Lung (tissue), 12 donors: ENCODE measurements around the gene ALAD. TPM values are rescaled to one million over a fixed set of nuclear protein-coding genes. Genes with fewer than 3 reads are reported as not detected.
"Not testable (repeated sequence)": the region's sequence is repeated elsewhere in the genome, so short reads cannot be mapped to it uniquely, and the experiment has no call there.

Source experiments
- ATAC-seq: fragments of 200-7000 bp; cut with Tn5 transposase; one replicate; pipeline ENCODE4 v1.9.1; 2020; ENCODE audit warnings: moderate number of reproducible peaks; ENCODE audit not compliant: insufficient read depth, low FRiP score
- DNase-seq, 3 donors: peaks; one replicate each; pipeline ENCODE4 v3.0.0-alpha.2; 2013 to 2017
- H3K27ac ChIP-seq, 2 donors: one replicate each; pipeline ENCODE4 v1.5.1; 2013; ENCODE audit warnings: mild to moderate bottlenecking in 2 of 2, moderate library complexity in 2 of 2, control low read depth in 1 of 2, inconsistent platforms in 1 of 2, low read depth in 1 of 2, low read length in 1 of 2
- H3K27me3 ChIP-seq, 3 donors: one replicate each; pipeline ENCODE4 v1.5.1; 2013; ENCODE audit warnings: low read length in 2 of 3; ENCODE audit not compliant: control insufficient read depth in 3 of 3, insufficient read depth in 3 of 3
- H3K36me3 ChIP-seq, 4 donors: one replicate each; pipeline ENCODE4 v1.5.1; 2013; ENCODE audit warnings: low read length in 4 of 4, mild to moderate bottlenecking in 1 of 4, moderate library complexity in 1 of 4; ENCODE audit not compliant: control insufficient read depth in 4 of 4, insufficient read depth in 4 of 4
- H3K4me1 ChIP-seq, 5 donors: one replicate each; pipeline ENCODE4 v1.5.1; 2013; ENCODE audit warnings: low read length in 5 of 5, mild to moderate bottlenecking in 2 of 5, moderate library complexity in 1 of 5; ENCODE audit not compliant: control insufficient read depth in 5 of 5, insufficient read depth in 5 of 5
- H3K4me3 ChIP-seq: one replicate; pipeline ENCODE4 v1.5.1; 2013; ENCODE audit warnings: mild to moderate bottlenecking, control low read depth, moderate library complexity
- H3K9ac ChIP-seq, 2 donors: one replicate each; pipeline ENCODE4 v1.5.1; 2013; ENCODE audit warnings: low read length in 2 of 2, control low read depth in 1 of 2; ENCODE audit not compliant: insufficient read depth in 1 of 2
- H3K9me3 ChIP-seq, 4 donors: one replicate each; pipeline ENCODE4 v1.5.1; 2013; ENCODE audit warnings: low read length in 3 of 4, mild to moderate bottlenecking in 1 of 4, moderate library complexity in 1 of 4; ENCODE audit not compliant: control insufficient read depth in 4 of 4, insufficient read depth in 3 of 4
- CTCF ChIP-seq: IDR thresholded peaks from 2 replicates; pipeline ENCODE4 v1.5.1; 2012; ENCODE audit warnings: mild to moderate bottlenecking; ENCODE audit errors: control extremely low read depth, extremely low read depth
- WGBS, 2 donors: extraction: QIAGEN DNeasy Blood & Tissue Kit; methylation state at CpG; one replicate each; pipeline ENCODE4 v1.1.7; 2013; 5-methylcytosine and 5-hydroxymethylcytosine counted together
- polyA plus RNA-seq, 2 donors: library from polyadenylated mRNA; stranded (reverse); fragments of 200-250 nt; gene quantifications; one replicate each; pipeline ENCODE4 v1.2.1, GENCODE V29; 2013
- total RNA-seq, 2 donors: library from RNA; depleted of rRNA in 1 of 2; stranded (reverse); fragments of >200 nt in 1 of 2; gene quantifications; one replicate each; pipeline ENCODE4 v1.2.1, GENCODE V29; 2014 to 2021
- donor health status: control.
- donor health status: control.
- donor health status: Bipolar disorder and iron deficiency.
- donor health status: healthy.
- donor health status: DM: yes; HTN: yes; CAD: no.

ALAD gene
- total and polyA plus RNA-seq, 4 donors = 22.5 to 41.3 (median 28.6) TPM

GRCh38 chr9:113379094-113379828 is 21.8 kb downstream of the ALAD start:
- not testable (repeated sequence) for H3K4me1 ChIP-seq, DNase-seq
- WGBS, 2 donors = 66 to 72% methylated on average over 24 of the region's 24 CpGs

GRCh38 chr9:113376634-113377567 is 24.2 kb downstream of the ALAD start, which contains the start of gene HDHD3:
Gene HDHD3, minus strand, starts transcription at chr9:113376986. Its CDS starts 2,632 bp downstream, at chr9:113374354.
- Histone ChIP-seq H3K36me3 (peaks cover 7 to 16% (median 10%) of the 10 kb centered on the region in 4 donors), H3K4me3 (peak within 1 kb of the TSS; percentile 85), H3K9ac (peak within 1 kb of the TSS; percentile 61 to 73), H3K27ac (peak within 1 kb of the TSS; percentile 75 to 96), H3K27me3 (no peaks in the 10 kb centered on the region), H3K9me3 (no peaks in the 10 kb centered on the region), H3K4me1 (peaks cover 0 to 7% (median 0%) of the 10 kb centered on the region in 5 donors)
- ATAC-seq = peak; percentile 94
- DNase-seq = peak; percentile 81 to 86 (median 86)
- 2 to 3% methylated on average over 53 to 74 of the region's 74 CpGs for WGBS, 2 donors
- no peak for TF ChIP-seq CTCF

More at GRCh38 chr9:113379094-113379828, 21.8 kb downstream of the ALAD start:
- not testable (repeated sequence) for H3K36me3 ChIP-seq, H3K27ac ChIP-seq, H3K9me3 ChIP-seq, ATAC-seq, H3K27me3 ChIP-seq, H3K9ac ChIP-seq, H3K4me3 ChIP-seq

- Histone ChIP-seq H3K36me3 (peaks cover 7 to 18% (median 10%) of the 10 kb centered on the region in 4 donors), H3K9ac (no peak overlapping the region), H3K4me3 (no peak overlapping the region), H3K27ac (peak overlapping the region; percentile 27 to 46), H3K9me3 (no peaks in the 10 kb centered on the region), H3K4me1 (peaks cover 0 to 7% (median 0%) of the 10 kb centered on the region in 5 donors), H3K27me3 (no peaks in the 10 kb centered on the region)
- TF ChIP-seq CTCF = no peak
- DNase-seq (no peak), ATAC-seq (no peak)
- WGBS, 2 donors = 81 to 90% methylated on average over 6 of the region's 6 CpGs
Observed at GRCh38 chr9:113375057-113376023, 25.7 kb downstream of the ALAD start.
